Endodermal cell (in vitro differentiated cells): ENCODE data around the gene THBS3. TPM values are rescaled to one million over a fixed set of nuclear protein-coding genes. Genes with fewer than 3 reads are reported as not detected.
"Not testable (repeated sequence)": the region's sequence is repeated elsewhere in the genome, so short reads cannot be mapped to it uniquely, and the experiment has no call there.

Experiments used
- DNase-seq: peaks from one replicate; pipeline ENCODE4 v3.0.0-alpha.2; 2017
- H3K27ac ChIP-seq: 2 replicates; pipeline ENCODE4 v1.5.1; 2013; ENCODE audit warnings: mild to moderate bottlenecking, low read depth, low read length, moderate library complexity
- H3K27me3 ChIP-seq: 2 replicates; pipeline ENCODE4 v1.6.1; 2013; ENCODE audit warnings: mild to moderate bottlenecking, low read length, moderate library complexity; ENCODE audit not compliant: insufficient read depth, control insufficient read depth, poor library complexity, severe bottlenecking
- H3K36me3 ChIP-seq: 2 replicates; pipeline ENCODE4 v1.7.0; 2013; ENCODE audit warnings: mild to moderate bottlenecking, low read length, moderate library complexity; ENCODE audit not compliant: control insufficient read depth, insufficient read depth
- H3K4me1 ChIP-seq: one replicate; pipeline ENCODE4 v1.7.0; 2013; ENCODE audit warnings: low read length; ENCODE audit not compliant: control insufficient read depth, insufficient read depth
- H3K4me3 ChIP-seq: 2 replicates; pipeline ENCODE4 v1.5.1; 2013; ENCODE audit warnings: mild to moderate bottlenecking, low read length, moderate library complexity
- H3K9ac ChIP-seq: 2 replicates; pipeline ENCODE4 v1.6.1; 2013; ENCODE audit warnings: mild to moderate bottlenecking, low read length, moderate library complexity; ENCODE audit not compliant: poor library complexity, severe bottlenecking; ENCODE audit errors: extremely low read depth
- H3K9me3 ChIP-seq: 2 replicates; pipeline ENCODE4 v1.6.1; 2013; ENCODE audit warnings: mild to moderate bottlenecking, low read length, moderate library complexity; ENCODE audit not compliant: control insufficient read depth
- H3K27ac Mint-ChIP-seq: 2 replicates; pipeline ENCODE4 v1.8.0; 2020; ENCODE audit warnings: mixed read lengths
- H3K27me3 Mint-ChIP-seq: 2 replicates; pipeline ENCODE4 v1.8.0; 2021; ENCODE audit warnings: mild to moderate bottlenecking, mixed read lengths; ENCODE audit not compliant: insufficient read depth
- H3K36me3 Mint-ChIP-seq: 2 replicates; pipeline ENCODE4 v1.8.0; 2020; ENCODE audit warnings: low read depth, mixed read lengths
- H3K4me1 Mint-ChIP-seq: 2 replicates; pipeline ENCODE4 v1.8.0; 2020; ENCODE audit warnings: mixed read lengths
- H3K4me3 Mint-ChIP-seq: 2 replicates; pipeline ENCODE4 v1.8.0; 2020; ENCODE audit warnings: mild to moderate bottlenecking, moderate library complexity, mixed read lengths
- H3K9me3 Mint-ChIP-seq: 2 replicates; pipeline ENCODE4 v1.8.0; 2020; ENCODE audit warnings: mild to moderate bottlenecking, mixed read lengths
- WGBS, 2 experiments: methylation state at CpG; one replicate each; pipeline versions ENCODE4 v1.1.5 to v1.1.7; 2013; ENCODE audit warnings: missing lambda C conversion rate in 2 of 2, mixed read lengths in 1 of 2; ENCODE audit not compliant: insufficient coverage in 1 of 2, insufficient read length in 1 of 2; 5-methylcytosine and 5-hydroxymethylcytosine counted together
- total RNA-seq, 2 donors: library from RNA; stranded (reverse); fragmentation: NEBNext Ultra II Directional in 1 of 2; extraction: Animal tissue kit (Norgen Biotek cat#: 25700) in 1 of 2; gene quantifications; 2 replicates in 1 of 2; 3 replicates in 1 of 2; pipeline ENCODE4 v1.2.1, GENCODE V29; 2021
- TF ChIP-seq, protein P1 (sequence below): fragments of 200-600 bp; sonication (generic); conservative IDR thresholded peaks from 2 replicates; pipeline ENCODE4 v1.5.0; 2021; ENCODE audit warnings: antibody characterized with exemption, mild to moderate bottlenecking

Gene THBS3
- total RNA-seq, 2 donors from 2014 or later = 17.6 to 27.9 TPM

DNA sequence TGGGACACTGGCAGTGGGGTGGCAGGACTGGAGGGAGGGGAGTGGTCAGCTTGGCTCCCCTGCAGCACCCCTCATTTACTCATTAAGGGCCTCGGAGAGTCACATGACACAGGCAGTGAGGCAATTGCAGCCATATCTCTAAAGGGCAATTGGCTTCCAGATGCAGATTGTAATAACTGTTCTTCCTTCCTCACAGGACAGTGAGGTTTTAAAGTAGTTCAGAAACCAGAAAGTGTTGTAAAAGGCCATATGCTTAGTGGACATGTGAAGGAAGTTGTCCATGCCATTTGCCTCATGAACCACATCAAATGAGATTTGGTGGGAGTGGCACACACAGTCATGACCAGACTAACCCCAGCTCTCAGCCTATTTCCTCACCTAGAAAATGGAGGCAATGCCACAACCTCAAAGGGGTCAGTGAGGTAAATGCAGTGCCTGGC is 11.9 kb upstream of the THBS3 start:
- 50 to 63% methylated on average over 1 of the region's 1 CpG for WGBS, 2 experiments
- Histone ChIP-seq H3K9ac (no peak overlapping the region), H3K27me3 (no peaks in the 10 kb centered on the region), H3K36me3 (no peaks in the 10 kb centered on the region), H3K4me1 (no peaks in the 10 kb centered on the region), H3K27ac (no peak overlapping the region), H3K4me3 (no peak overlapping the region), H3K9me3 (no peaks in the 10 kb centered on the region)
- H3K4me1 Mint-ChIP-seq = peaks cover 3% of the 10 kb centered on the region
- H3K27ac Mint-ChIP-seq = peak overlapping the region; percentile 83
- peaks cover 5% of the 10 kb centered on the region for H3K36me3 Mint-ChIP-seq
- TF ChIP-seq, protein P1, sequence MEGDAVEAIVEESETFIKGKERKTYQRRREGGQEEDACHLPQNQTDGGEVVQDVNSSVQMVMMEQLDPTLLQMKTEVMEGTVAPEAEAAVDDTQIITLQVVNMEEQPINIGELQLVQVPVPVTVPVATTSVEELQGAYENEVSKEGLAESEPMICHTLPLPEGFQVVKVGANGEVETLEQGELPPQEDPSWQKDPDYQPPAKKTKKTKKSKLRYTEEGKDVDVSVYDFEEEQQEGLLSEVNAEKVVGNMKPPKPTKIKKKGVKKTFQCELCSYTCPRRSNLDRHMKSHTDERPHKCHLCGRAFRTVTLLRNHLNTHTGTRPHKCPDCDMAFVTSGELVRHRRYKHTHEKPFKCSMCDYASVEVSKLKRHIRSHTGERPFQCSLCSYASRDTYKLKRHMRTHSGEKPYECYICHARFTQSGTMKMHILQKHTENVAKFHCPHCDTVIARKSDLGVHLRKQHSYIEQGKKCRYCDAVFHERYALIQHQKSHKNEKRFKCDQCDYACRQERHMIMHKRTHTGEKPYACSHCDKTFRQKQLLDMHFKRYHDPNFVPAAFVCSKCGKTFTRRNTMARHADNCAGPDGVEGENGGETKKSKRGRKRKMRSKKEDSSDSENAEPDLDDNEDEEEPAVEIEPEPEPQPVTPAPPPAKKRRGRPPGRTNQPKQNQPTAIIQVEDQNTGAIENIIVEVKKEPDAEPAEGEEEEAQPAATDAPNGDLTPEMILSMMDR = no peak
- peak; percentile 74 for DNase-seq
- no peaks in the 10 kb centered on the region for H3K27me3 Mint-ChIP-seq
- no peaks in the 10 kb centered on the region for H3K9me3 Mint-ChIP-seq
- H3K4me3 Mint-ChIP-seq = peak overlapping the region; percentile 14

DNA sequence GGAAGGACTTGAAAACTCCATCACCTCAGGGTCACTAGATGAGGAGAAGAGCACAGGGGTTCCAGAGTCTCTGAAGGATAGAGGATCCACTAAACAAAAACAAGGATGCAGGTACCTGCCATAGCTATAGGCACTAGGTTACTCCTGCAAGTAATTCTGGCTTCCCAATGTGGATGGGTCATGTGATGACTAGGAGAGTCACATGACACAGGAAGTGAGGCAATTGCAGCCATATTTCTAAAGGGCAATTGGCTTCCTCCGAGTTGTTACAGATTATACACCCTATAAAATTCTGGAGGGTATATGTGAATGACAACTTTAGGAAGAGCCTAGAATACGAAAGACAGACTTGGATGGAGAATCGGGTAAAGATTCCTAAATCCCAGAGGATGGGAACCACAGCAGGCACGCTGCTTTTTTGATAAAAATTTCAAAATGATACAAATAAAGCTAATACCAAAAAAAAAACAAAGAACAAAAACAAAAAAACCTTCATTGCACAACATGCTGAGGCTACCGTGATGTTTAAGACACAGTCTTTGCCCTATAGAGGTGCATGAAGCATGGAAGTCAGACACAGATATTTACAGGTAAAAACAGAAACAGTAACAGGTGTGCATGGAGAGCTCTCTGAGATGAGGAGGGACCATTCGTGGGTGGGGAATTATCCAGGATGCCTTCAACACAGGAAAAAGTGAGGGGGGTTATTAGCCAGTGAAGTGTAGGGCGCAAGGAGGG is 11.3 kb upstream of the THBS3 start:
- WGBS, 2 experiments = 69% methylated on average over 7 of the region's 7 CpGs; no CpG with 5 or more reads in 1 of the 2 experiments
- no peak overlapping the region for H3K27ac ChIP-seq
- H3K4me1 ChIP-seq = no peaks in the 10 kb centered on the region
- peak; percentile 84 for DNase-seq
- TF ChIP-seq, protein P1 = no peak
- no peaks in the 10 kb centered on the region for H3K9me3 ChIP-seq
- no peaks in the 10 kb centered on the region for H3K27me3 ChIP-seq
- Mint-ChIP-seq H3K4me1 (peaks cover 3% of the 10 kb centered on the region), H3K36me3 (peaks cover 5% of the 10 kb centered on the region), H3K9me3 (no peaks in the 10 kb centered on the region), H3K4me3 (peak overlapping the region; percentile 39), H3K27me3 (no peaks in the 10 kb centered on the region), H3K27ac (peak overlapping the region; percentile 83)
- no peak overlapping the region for H3K9ac ChIP-seq
- H3K4me3 ChIP-seq = peak overlapping the region; percentile 51
- H3K36me3 ChIP-seq = no peaks in the 10 kb centered on the region

DNA sequence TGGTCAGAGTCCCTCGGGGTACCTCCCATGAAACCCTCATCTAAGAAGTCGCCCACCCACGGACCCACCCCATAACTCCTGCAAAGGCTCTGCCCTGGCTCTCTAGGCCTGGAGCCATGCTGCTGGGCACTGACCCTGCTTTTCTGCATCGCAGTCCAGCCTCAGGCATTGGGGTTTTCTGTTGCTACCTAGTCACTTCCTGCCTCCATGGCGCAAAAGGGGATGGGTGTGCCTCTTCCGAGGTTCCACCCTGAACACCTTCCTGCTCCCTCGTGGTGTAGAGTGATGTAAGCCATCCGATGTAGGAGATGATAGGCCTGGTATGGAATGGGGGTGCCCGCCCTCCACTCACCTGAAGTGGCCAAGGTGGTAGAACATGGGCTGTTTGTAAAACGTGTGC is 7.0 kb upstream of the THBS3 start:
- not testable (repeated sequence) for H3K9ac ChIP-seq, H3K4me1 ChIP-seq, H3K4me3 ChIP-seq, DNase-seq, H3K36me3 ChIP-seq, H3K27me3 ChIP-seq, H3K27ac Mint-ChIP-seq, H3K36me3 Mint-ChIP-seq, H3K4me3 Mint-ChIP-seq, H3K9me3 ChIP-seq, H3K27ac ChIP-seq, H3K27me3 Mint-ChIP-seq, H3K4me1 Mint-ChIP-seq, H3K9me3 Mint-ChIP-seq
- 95% methylated on average over 3 of the region's 10 CpGs; no CpG with 5 or more reads in 1 of the 2 experiments for WGBS, 2 experiments

DNA sequence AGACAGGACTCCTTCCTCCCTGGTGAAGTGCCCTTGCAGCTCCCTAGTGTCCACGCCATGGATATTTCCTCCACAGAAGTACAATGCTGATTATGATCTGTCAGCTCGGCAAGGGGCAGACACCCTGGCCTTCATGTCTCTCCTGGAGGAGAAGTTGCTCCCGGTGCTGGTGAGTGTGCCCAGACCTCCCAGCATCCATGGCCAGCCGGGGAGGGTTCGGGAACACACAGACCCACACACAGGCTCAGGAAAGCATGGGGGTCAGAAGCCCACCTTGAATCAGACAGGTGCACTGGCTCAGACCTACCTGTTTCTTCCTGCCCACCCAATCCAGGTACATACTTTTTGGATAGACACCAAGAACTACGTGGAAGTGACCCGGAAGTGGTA is 4.3 kb upstream of the THBS3 start:
- 95% methylated on average over 5 of the region's 7 CpGs; no CpG with 5 or more reads in 1 of the 2 experiments for WGBS, 2 experiments
- not testable (repeated sequence) for H3K4me1 ChIP-seq, H3K36me3 ChIP-seq, H3K27me3 Mint-ChIP-seq, H3K4me3 ChIP-seq, H3K27ac ChIP-seq, H3K4me3 Mint-ChIP-seq, H3K36me3 Mint-ChIP-seq, H3K27ac Mint-ChIP-seq, H3K9me3 Mint-ChIP-seq, H3K27me3 ChIP-seq, H3K9me3 ChIP-seq, H3K9ac ChIP-seq, DNase-seq
- H3K4me1 Mint-ChIP-seq = peaks cover 21% of the 10 kb centered on the region

DNA sequence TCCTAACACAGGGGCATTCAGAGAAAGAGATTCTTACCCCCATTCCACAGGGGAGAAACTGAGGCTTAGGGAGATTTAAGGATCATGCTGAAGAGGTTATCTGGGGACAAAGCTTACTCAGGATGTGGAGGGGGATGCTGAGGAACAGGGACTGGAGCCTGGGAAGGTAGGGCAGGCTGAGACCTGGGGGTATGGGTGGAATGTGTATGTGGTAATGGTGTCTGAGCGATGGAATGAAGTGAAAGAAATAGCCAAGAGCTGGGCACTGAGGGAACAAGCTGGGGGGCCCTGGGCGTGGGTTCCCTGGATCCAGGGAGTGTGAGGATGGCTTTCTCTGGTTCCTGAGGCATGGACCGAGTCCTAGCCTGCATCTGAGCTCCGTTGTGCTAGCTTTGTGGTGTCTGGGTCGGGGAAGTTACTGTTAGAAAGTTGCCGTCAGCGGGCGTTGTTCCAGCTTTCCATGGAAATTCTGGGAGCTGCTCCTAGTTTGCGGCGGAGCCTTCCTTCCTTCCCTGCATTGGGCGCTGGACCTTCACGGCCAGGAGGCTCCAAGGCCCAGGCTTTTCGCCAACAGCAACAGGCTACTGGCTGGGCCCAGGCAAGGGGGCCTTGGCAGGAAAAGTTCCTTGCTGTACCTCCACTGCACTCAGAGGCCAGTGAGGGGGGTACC is 3.8 kb upstream of the THBS3 start:
- H3K27ac Mint-ChIP-seq, H3K4me3 ChIP-seq, DNase-seq, H3K9me3 ChIP-seq, H3K27ac ChIP-seq, H3K4me1 ChIP-seq, H3K9ac ChIP-seq, H3K4me3 Mint-ChIP-seq, H3K36me3 ChIP-seq, H3K27me3 Mint-ChIP-seq, H3K27me3 ChIP-seq, H3K36me3 Mint-ChIP-seq, H3K9me3 Mint-ChIP-seq: not testable (repeated sequence)
- 93 to 98% methylated on average over 7 to 13 of the region's 13 CpGs for WGBS, 2 experiments
- H3K4me1 Mint-ChIP-seq = peaks cover 24% of the 10 kb centered on the region
